ENCODE measurements around the gene FOXK1.
"Not testable (repeated sequence)": the region's sequence is repeated elsewhere in the genome, so short reads cannot be mapped to it uniquely, and the experiment has no call there.

FOXK1 gene

GRCh38 chr7:4681886-4682620, at the start of gene FOXK1:
TSS of gene FOXK1 (plus strand) at chr7:4682295. CDS start at chr7:4682309, 14 bp downstream.
- H3K27ac ChIP-seq (ENCODE audit: low read depth, low read length): no peak within 1 kb of the TSS
- peaks cover 17% of the 10 kb centered on the region for H3K4me1 ChIP-seq (ENCODE audit: control insufficient read depth, insufficient read depth, low read length)
- no peaks in the 10 kb centered on the region for H3K9me3 ChIP-seq (ENCODE audit: control insufficient read depth, insufficient read depth, low read depth, low read length)
- peak within 1 kb of the TSS; percentile 96 for H3K4me3 ChIP-seq (ENCODE audit: low read depth, low read length)
- peaks cover 44% of the 10 kb centered on the region for H3K27me3 ChIP-seq (ENCODE audit: control insufficient read depth, insufficient read depth, low read length)
- H3K36me3 ChIP-seq (ENCODE audit: control insufficient read depth, insufficient read depth, low read length): no peaks in the 10 kb centered on the region
- H3K9ac ChIP-seq (ENCODE audit: low read length): peak within 1 kb of the TSS; percentile 88

- no peaks in the 10 kb centered on the region for H3K9me3 ChIP-seq (ENCODE audit: control insufficient read depth, insufficient read depth, low read depth, low read length)
- peaks cover 7% of the 10 kb centered on the region for H3K4me1 ChIP-seq (ENCODE audit: control insufficient read depth, insufficient read depth, low read length)
- no peak overlapping the region for H3K4me3 ChIP-seq (ENCODE audit: low read depth, low read length)
- no peak overlapping the region for H3K9ac ChIP-seq (ENCODE audit: low read length)
- peaks cover 41% of the 10 kb centered on the region for H3K27me3 ChIP-seq (ENCODE audit: control insufficient read depth, insufficient read depth, low read length)
- no peaks in the 10 kb centered on the region for H3K36me3 ChIP-seq (ENCODE audit: control insufficient read depth, insufficient read depth, low read length)
- H3K27ac ChIP-seq (ENCODE audit: low read depth, low read length): no peak overlapping the region
Observed at GRCh38 chr7:4633012-4633411, 49.1 kb upstream of the FOXK1 start.

GRCh38 chr7:4634166-4634565, 47.9 kb upstream of the FOXK1 start:
- Histone ChIP-seq H3K27me3 (ENCODE audit: control insufficient read depth, insufficient read depth, low read length) (peaks cover 39% of the 10 kb centered on the region), H3K27ac (ENCODE audit: low read depth, low read length) (no peak overlapping the region), H3K4me1 (ENCODE audit: control insufficient read depth, insufficient read depth, low read length) (peaks cover 7% of the 10 kb centered on the region), H3K36me3 (ENCODE audit: control insufficient read depth, insufficient read depth, low read length) (no peaks in the 10 kb centered on the region), H3K9me3 (ENCODE audit: control insufficient read depth, insufficient read depth, low read depth, low read length) (no peaks in the 10 kb centered on the region), H3K9ac (ENCODE audit: low read length) (no peak overlapping the region), H3K4me3 (ENCODE audit: low read depth, low read length) (no peak overlapping the region)

GRCh38 chr7:4638781-4639575, 43.1 kb upstream of the FOXK1 start:
- Histone ChIP-seq H3K9me3 (ENCODE audit: control insufficient read depth, insufficient read depth, low read depth, low read length) (no peaks in the 10 kb centered on the region; the same call in 1 of the 2 replicates), H3K36me3 (ENCODE audit: control insufficient read depth, insufficient read depth, low read length) (no peaks in the 10 kb centered on the region), H3K4me3 (ENCODE audit: low read depth, low read length) (no peak overlapping the region), H3K9ac (ENCODE audit: low read length) (no peak overlapping the region), H3K27me3 (ENCODE audit: control insufficient read depth, insufficient read depth, low read length) (peaks cover 6% of the 10 kb centered on the region), H3K4me1 (ENCODE audit: control insufficient read depth, insufficient read depth, low read length) (no peaks in the 10 kb centered on the region), H3K27ac (ENCODE audit: low read depth, low read length) (no peak overlapping the region)

- Histone ChIP-seq H3K9me3 (ENCODE audit: control insufficient read depth, insufficient read depth, low read depth, low read length) (no peaks in the 10 kb centered on the region; the same call in 1 of the 2 replicates), H3K27me3 (ENCODE audit: control insufficient read depth, insufficient read depth, low read length) (peaks cover 6% of the 10 kb centered on the region), H3K27ac (ENCODE audit: low read depth, low read length) (no peak overlapping the region), H3K4me1 (ENCODE audit: control insufficient read depth, insufficient read depth, low read length) (no peaks in the 10 kb centered on the region), H3K9ac (ENCODE audit: low read length) (no peak overlapping the region), H3K36me3 (ENCODE audit: control insufficient read depth, insufficient read depth, low read length) (no peaks in the 10 kb centered on the region), H3K4me3 (ENCODE audit: low read depth, low read length) (peak overlapping the region; percentile 61)
Observed at GRCh38 chr7:4641091-4641666, 40.9 kb upstream of the FOXK1 start.

GRCh38 chr7:4641667-4642467, 40.2 kb upstream of the FOXK1 start:
- peaks cover 6% of the 10 kb centered on the region for H3K27me3 ChIP-seq (ENCODE audit: control insufficient read depth, insufficient read depth, low read length)
- H3K9me3 ChIP-seq (ENCODE audit: control insufficient read depth, insufficient read depth, low read depth, low read length): peaks cover 6% of the 10 kb centered on the region; the same call in 1 of the 2 replicates
- no peaks in the 10 kb centered on the region for H3K36me3 ChIP-seq (ENCODE audit: control insufficient read depth, insufficient read depth, low read length)
- peak overlapping the region; percentile 74 for H3K9ac ChIP-seq (ENCODE audit: low read length)
- H3K4me3 ChIP-seq (ENCODE audit: low read depth, low read length): peak overlapping the region; percentile 61
- peak overlapping the region; percentile 61; the same call in 1 of the 2 replicates for H3K27ac ChIP-seq (ENCODE audit: low read depth, low read length)
- no peaks in the 10 kb centered on the region for H3K4me1 ChIP-seq (ENCODE audit: control insufficient read depth, insufficient read depth, low read length)

- peaks cover 6% of the 10 kb centered on the region; the same call in 1 of the 2 replicates for H3K9me3 ChIP-seq (ENCODE audit: control insufficient read depth, insufficient read depth, low read depth, low read length)
- no peak overlapping the region; the same call in 1 of the 2 replicates for H3K27ac ChIP-seq (ENCODE audit: low read depth, low read length)
- H3K4me3 ChIP-seq (ENCODE audit: low read depth, low read length): peak overlapping the region; percentile 50
- peaks cover 9% of the 10 kb centered on the region for H3K27me3 ChIP-seq (ENCODE audit: control insufficient read depth, insufficient read depth, low read length)
- no peaks in the 10 kb centered on the region for H3K4me1 ChIP-seq (ENCODE audit: control insufficient read depth, insufficient read depth, low read length)
- H3K36me3 ChIP-seq (ENCODE audit: control insufficient read depth, insufficient read depth, low read length): no peaks in the 10 kb centered on the region
- peak overlapping the region; percentile 74 for H3K9ac ChIP-seq (ENCODE audit: low read length)
Observed at GRCh38 chr7:4642468-4643203, 39.5 kb upstream of the FOXK1 start.

- H3K4me1 ChIP-seq (ENCODE audit: control insufficient read depth, insufficient read depth, low read length); H3K4me3 ChIP-seq (ENCODE audit: low read depth, low read length); H3K9me3 ChIP-seq (ENCODE audit: control insufficient read depth, insufficient read depth, low read depth, low read length); H3K27me3 ChIP-seq (ENCODE audit: control insufficient read depth, insufficient read depth, low read length); H3K36me3 ChIP-seq (ENCODE audit: control insufficient read depth, insufficient read depth, low read length); H3K9ac ChIP-seq (ENCODE audit: low read length); H3K27ac ChIP-seq (ENCODE audit: low read depth, low read length): not testable (repeated sequence)
Observed at GRCh38 chr7:4643204-4643471, 39.0 kb upstream of the FOXK1 start.

- H3K4me3 ChIP-seq (ENCODE audit: low read depth, low read length): no peak overlapping the region
- no peak overlapping the region for H3K9ac ChIP-seq (ENCODE audit: low read length)
- H3K27me3 ChIP-seq (ENCODE audit: control insufficient read depth, insufficient read depth, low read length): peaks cover 3% of the 10 kb centered on the region; the same call in 1 of the 2 replicates
- no peaks in the 10 kb centered on the region for H3K36me3 ChIP-seq (ENCODE audit: control insufficient read depth, insufficient read depth, low read length)
- no peak overlapping the region for H3K27ac ChIP-seq (ENCODE audit: low read depth, low read length)
- H3K9me3 ChIP-seq (ENCODE audit: control insufficient read depth, insufficient read depth, low read depth, low read length): peaks cover 6% of the 10 kb centered on the region; the same call in 1 of the 2 replicates
- H3K4me1 ChIP-seq (ENCODE audit: control insufficient read depth, insufficient read depth, low read length): no peaks in the 10 kb centered on the region
Observed at GRCh38 chr7:4645246-4645645, 36.8 kb upstream of the FOXK1 start.

- Histone ChIP-seq H3K27ac (ENCODE audit: low read depth, low read length) (no peak overlapping the region), H3K9me3 (ENCODE audit: control insufficient read depth, insufficient read depth, low read depth, low read length) (peaks cover 6% of the 10 kb centered on the region; the same call in 1 of the 2 replicates), H3K9ac (ENCODE audit: low read length) (no peak overlapping the region), H3K4me1 (ENCODE audit: control insufficient read depth, insufficient read depth, low read length) (peaks cover 3% of the 10 kb centered on the region; the same call in 1 of the 2 replicates), H3K27me3 (ENCODE audit: control insufficient read depth, insufficient read depth, low read length) (peaks cover 3% of the 10 kb centered on the region; the same call in 1 of the 2 replicates), H3K36me3 (ENCODE audit: control insufficient read depth, insufficient read depth, low read length) (no peaks in the 10 kb centered on the region), H3K4me3 (ENCODE audit: low read depth, low read length) (no peak overlapping the region)
Observed at GRCh38 chr7:4648111-4648510, 34.0 kb upstream of the FOXK1 start.
